Measurements from ENCODE around the gene MCRIP2. TPM values are rescaled to one million over a fixed set of nuclear protein-coding genes. Genes with fewer than 3 reads are reported as not detected.
"Not testable (repeated sequence)": the region's sequence is repeated elsewhere in the genome, so short reads cannot be mapped to it uniquely, and the experiment has no call there.

Gene MCRIP2
- polyA plus RNA-seq, 1 donor from 2014 or later, result 29.1 TPM

- H3K27me3 ChIP-seq (ENCODE audit: insufficient read depth, low read depth, low read length), result no peaks in the 10 kb centered on the region
- no peaks in the 10 kb centered on the region for H3K9me2 ChIP-seq (ENCODE audit: insufficient read depth, low read length)
- H3K9me3 ChIP-seq (ENCODE audit: low read length), result no peaks in the 10 kb centered on the region
- H3K36me3 ChIP-seq (ENCODE audit: insufficient read depth, low read length), result peaks cover 7% of the 10 kb centered on the region
- H2AFZ ChIP-seq (ENCODE audit: low read depth, low read length), result no peak overlapping the region
- H4K20me1 ChIP-seq (ENCODE audit: insufficient read depth), result peaks cover 4% of the 10 kb centered on the region
- H3K4me2 ChIP-seq (ENCODE audit: low read length), result no peak overlapping the region
- no peaks in the 10 kb centered on the region for H3F3A ChIP-seq (ENCODE audit: insufficient read depth, low read length, poor library complexity, severe bottlenecking)
- no peak overlapping the region for H3K27ac ChIP-seq (ENCODE audit: low read length)
- peaks cover 16% of the 10 kb centered on the region for H3K79me2 ChIP-seq (replicated peaks; ENCODE audit: insufficient read depth, low read length)
- no peak for TF ChIP-seq EP300 (conservative IDR thresholded peaks at IDR 0.05; ENCODE audit: poor library complexity, severe bottlenecking)
- no peak for TF ChIP-seq RAD21 (conservative IDR thresholded peaks at IDR 0.05)
- TF ChIP-seq CTCF (IDR thresholded peaks at IDR 0.05; ENCODE audit: poor library complexity, severe bottlenecking), result no peak
- no peak for TF ChIP-seq POLR2AphosphoS5 (IDR thresholded peaks at IDR 0.05)
- no peak for TF ChIP-seq TAF1 (IDR thresholded peaks at IDR 0.05; ENCODE audit: low read depth)
- H3K4me3 ChIP-seq (ENCODE audit: low read length), result no peak overlapping the region
- no peak overlapping the region for H3K9ac ChIP-seq (ENCODE audit: low read length)
Measured at GRCh38 chr16:596736-597060, 44.9 kb upstream of the MCRIP2 start.

- H4K20me1 ChIP-seq (ENCODE audit: insufficient read depth); H3K27ac ChIP-seq (ENCODE audit: low read length); H3K79me2 ChIP-seq (replicated peaks; ENCODE audit: insufficient read depth, low read length); H3K9me2 ChIP-seq (ENCODE audit: insufficient read depth, low read length); H3F3A ChIP-seq (ENCODE audit: insufficient read depth, low read length, poor library complexity, severe bottlenecking); H3K27me3 ChIP-seq (ENCODE audit: insufficient read depth, low read depth, low read length); H3K4me2 ChIP-seq (ENCODE audit: low read length); H3K36me3 ChIP-seq (ENCODE audit: insufficient read depth, low read length); H3K4me3 ChIP-seq (ENCODE audit: low read length); H2AFZ ChIP-seq (ENCODE audit: low read depth, low read length); H3K9me3 ChIP-seq (ENCODE audit: low read length); H3K9ac ChIP-seq (ENCODE audit: low read length): not testable (repeated sequence)
Measured at GRCh38 chr16:597655-598054, 44.0 kb upstream of the MCRIP2 start.

GRCh38 chr16:598823-599739 lies 42.5 kb upstream of the MCRIP2 start:
- Histone ChIP-seq H4K20me1 (ENCODE audit: insufficient read depth) (no peaks in the 10 kb centered on the region), H3K79me2 (replicated peaks; ENCODE audit: insufficient read depth, low read length) (peaks cover 8% of the 10 kb centered on the region)

More at GRCh38 chr16:598823-599739, 42.5 kb upstream of the MCRIP2 start:
- Histone ChIP-seq H3K9me2 (ENCODE audit: insufficient read depth, low read length) (no peaks in the 10 kb centered on the region), H3K27me3 (ENCODE audit: insufficient read depth, low read depth, low read length) (no peaks in the 10 kb centered on the region), H3K36me3 (ENCODE audit: insufficient read depth, low read length) (peaks cover 7% of the 10 kb centered on the region), H3F3A (ENCODE audit: insufficient read depth, low read length, poor library complexity, severe bottlenecking) (no peaks in the 10 kb centered on the region), H3K4me2 (ENCODE audit: low read length) (no peak overlapping the region), H2AFZ (ENCODE audit: low read depth, low read length) (no peak overlapping the region), H3K9me3 (ENCODE audit: low read length) (no peaks in the 10 kb centered on the region), H3K9ac (ENCODE audit: low read length) (no peak overlapping the region), H3K27ac (ENCODE audit: low read length) (no peak overlapping the region), H3K4me3 (ENCODE audit: low read length) (no peak overlapping the region)
- TF ChIP-seq POLR2AphosphoS5 (IDR thresholded peaks at IDR 0.05) (no peak), EP300 (conservative IDR thresholded peaks at IDR 0.05; ENCODE audit: poor library complexity, severe bottlenecking) (no peak), EZH2 (IDR thresholded peaks at IDR 0.05; ENCODE audit: borderline replicate concordance, insufficient read depth, low read length, poor library complexity, severe bottlenecking) (no peak), REST (IDR thresholded peaks at IDR 0.05; ENCODE audit: borderline replicate concordance) (no peak)

Data from neural cell (in vitro differentiated cells).